Smooth muscle cell of the brain vasculature (primary cell): ENCODE data around the gene CGNL1.

Experiments used
- DNase-seq: peaks from one replicate; pipeline ENCODE4 v3.0.0-alpha.2; 2012; ENCODE audit warnings: low read depth, low spot score

Gene CGNL1

GRCh38 chr15:57421551-57421950 lies 45.2 kb downstream of the CGNL1 start:
- no peak for DNase-seq

- no peak for DNase-seq
Observed at GRCh38 chr15:57422113-57422754, 45.9 kb downstream of the CGNL1 start.

GRCh38 chr15:57423599-57424140 lies 47.4 kb downstream of the CGNL1 start:
- no peak for DNase-seq

- DNase-seq: no peak
Observed at GRCh38 chr15:57424628-57425405, 48.5 kb downstream of the CGNL1 start.

GRCh38 chr15:57425842-57426241 lies 49.5 kb downstream of the CGNL1 start:
- no peak for DNase-seq

GRCh38 chr15:57427367-57427821 lies 51.1 kb downstream of the CGNL1 start:
- no peak for DNase-seq

GRCh38 chr15:57432141-57432741 lies 55.9 kb downstream of the CGNL1 start:
- DNase-seq: no peak

GRCh38 chr15:57436166-57436565 lies 59.9 kb downstream of the CGNL1 start:
- DNase-seq: no peak

GRCh38 chr15:57436961-57437360 lies 60.7 kb downstream of the CGNL1 start:
- no peak for DNase-seq

GRCh38 chr15:57437564-57437963 lies 61.3 kb downstream of the CGNL1 start:
- no peak for DNase-seq

GRCh38 chr15:57438166-57438565 lies 61.9 kb downstream of the CGNL1 start:
- no peak for DNase-seq

GRCh38 chr15:57439128-57440027 lies 63.1 kb downstream of the CGNL1 start:
- DNase-seq: no peak

- DNase-seq: no peak
Observed at GRCh38 chr15:57440167-57440566, 63.9 kb downstream of the CGNL1 start.

- no peak for DNase-seq
Observed at GRCh38 chr15:57440799-57441198, 64.5 kb downstream of the CGNL1 start.

GRCh38 chr15:57442335-57442734 lies 66.0 kb downstream of the CGNL1 start:
- DNase-seq: no peak

GRCh38 chr15:57443486-57443885 lies 67.2 kb downstream of the CGNL1 start:
- no peak for DNase-seq

GRCh38 chr15:57444877-57445513 lies 68.7 kb downstream of the CGNL1 start:
- no peak for DNase-seq

- no peak for DNase-seq
Observed at GRCh38 chr15:57445872-57446271, 69.6 kb downstream of the CGNL1 start.

- DNase-seq: no peak
Observed at GRCh38 chr15:57446393-57446792, 70.1 kb downstream of the CGNL1 start.

- DNase-seq: no peak
Observed at GRCh38 chr15:57451555-57451954, 75.2 kb downstream of the CGNL1 start.
